Fibroblast of the aortic adventitia (primary cell): Measurements from ENCODE around the gene SPTBN4. TPM values are rescaled to one million over a fixed set of nuclear protein-coding genes. Genes with fewer than 3 reads are reported as not detected.

Source experiments
- DNase-seq: peaks from one replicate; pipeline ENCODE4 v3.0.0-alpha.2; 2010; ENCODE audit warnings: low read depth
- H3K4me3 ChIP-seq: 2 replicates; pipeline ENCODE4 v1.5.1; 2011; ENCODE audit warnings: low read depth, mild to moderate bottlenecking, control low read depth, low read length, moderate library complexity
- CTCF ChIP-seq: IDR thresholded peaks from 2 replicates; pipeline ENCODE4 v1.5.1; 2011; ENCODE audit warnings: mild to moderate bottlenecking, low read length, control low read depth, inconsistent platforms; ENCODE audit not compliant: insufficient read depth
- total RNA-seq: library from RNA; depleted of rRNA; stranded (reverse); fragments of >200 nt; gene quantifications from 2 replicates; pipeline ENCODE4 v1.2.3, GENCODE V29; 2012; ENCODE audit warnings: low replicate concordance

Gene SPTBN4
- total RNA-seq, 1 donor = 3.5 TPM

GRCh38 chr19:40576585-40577451, 110.0 kb downstream of the SPTBN4 start, which contains the start of gene SHKBP1:
SHKBP1 (plus strand) TSS chr19:40576873; CDS start chr19:40576900, 27 bp downstream.
- H3K4me3 ChIP-seq = peak within 1 kb of the TSS; percentile 89
- TF ChIP-seq CTCF = no peak
- DNase-seq = peak; percentile 95

GRCh38 chr19:40578442-40578908, 111.7 kb downstream of the SPTBN4 start:
- no peak overlapping the region for H3K4me3 ChIP-seq
- TF ChIP-seq CTCF = no peak
- DNase-seq = peak; percentile 33

- no peak for DNase-seq
Measured at GRCh38 chr19:40580619-40581018, 113.8 kb downstream of the SPTBN4 start.

GRCh38 chr19:40581531-40581930, 114.7 kb downstream of the SPTBN4 start:
- no peak for TF ChIP-seq CTCF
- DNase-seq = no peak
- no peak overlapping the region for H3K4me3 ChIP-seq

More at GRCh38 chr19:40580619-40581018, 113.8 kb downstream of the SPTBN4 start:
- no peak overlapping the region for H3K4me3 ChIP-seq
- no peak for TF ChIP-seq CTCF

- DNase-seq = no peak
- H3K4me3 ChIP-seq = no peak overlapping the region
- TF ChIP-seq CTCF = no peak
Measured at GRCh38 chr19:40582467-40582866, 115.7 kb downstream of the SPTBN4 start.

- no peak for TF ChIP-seq CTCF
- no peak overlapping the region for H3K4me3 ChIP-seq
- DNase-seq = no peak
Measured at GRCh38 chr19:40583283-40583682, 116.5 kb downstream of the SPTBN4 start.
